D721Med (cell line): Measurements from ENCODE around the gene KIF20A.
"Not testable (repeated sequence)": the region's sequence is repeated elsewhere in the genome, so short reads cannot be mapped to it uniquely, and the experiment has no call there.

Experiments used
- DNase-seq: peaks from one replicate; pipeline ENCODE4 v3.0.0; 2011; ENCODE audit warnings: low spot score; ENCODE audit not compliant: insufficient read length
- FAIRE-seq: peaks from 2 replicates; lab custom pipeline; 2011; peaks lifted over from hg19 to GRCh38; lab: Jason Lieb, UNC
- TF ChIP-seq, protein P1 (sequence below): IDR thresholded peaks from 2 replicates; pipeline ENCODE4 v1.5.1; 2012; ENCODE audit warnings: mild to moderate bottlenecking, control low read depth; ENCODE audit not compliant: insufficient read depth; ENCODE audit errors: missing control alignments

The KIF20A gene

DNA sequence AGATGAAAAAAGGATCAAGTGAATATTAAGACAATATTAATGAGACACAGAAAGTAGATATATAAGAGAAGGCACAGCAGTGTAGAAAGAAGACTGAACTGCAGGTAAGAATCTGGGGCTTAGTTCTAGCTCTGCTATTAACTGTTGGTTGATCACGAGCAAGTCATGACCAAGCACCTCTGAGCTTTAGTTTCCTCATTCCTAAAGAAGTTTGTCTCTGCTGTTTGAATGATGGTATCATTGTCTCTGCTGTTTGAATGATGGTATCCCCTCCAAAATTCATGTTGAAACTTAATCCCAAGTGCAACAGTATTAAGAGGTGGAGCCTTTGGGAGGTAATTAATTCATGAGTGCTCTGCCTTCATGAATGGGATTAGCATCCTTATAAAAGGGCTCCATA lies 37.2 kb upstream of the KIF20A start:
- FAIRE-seq = no peak
- TF ChIP-seq, protein P1, sequence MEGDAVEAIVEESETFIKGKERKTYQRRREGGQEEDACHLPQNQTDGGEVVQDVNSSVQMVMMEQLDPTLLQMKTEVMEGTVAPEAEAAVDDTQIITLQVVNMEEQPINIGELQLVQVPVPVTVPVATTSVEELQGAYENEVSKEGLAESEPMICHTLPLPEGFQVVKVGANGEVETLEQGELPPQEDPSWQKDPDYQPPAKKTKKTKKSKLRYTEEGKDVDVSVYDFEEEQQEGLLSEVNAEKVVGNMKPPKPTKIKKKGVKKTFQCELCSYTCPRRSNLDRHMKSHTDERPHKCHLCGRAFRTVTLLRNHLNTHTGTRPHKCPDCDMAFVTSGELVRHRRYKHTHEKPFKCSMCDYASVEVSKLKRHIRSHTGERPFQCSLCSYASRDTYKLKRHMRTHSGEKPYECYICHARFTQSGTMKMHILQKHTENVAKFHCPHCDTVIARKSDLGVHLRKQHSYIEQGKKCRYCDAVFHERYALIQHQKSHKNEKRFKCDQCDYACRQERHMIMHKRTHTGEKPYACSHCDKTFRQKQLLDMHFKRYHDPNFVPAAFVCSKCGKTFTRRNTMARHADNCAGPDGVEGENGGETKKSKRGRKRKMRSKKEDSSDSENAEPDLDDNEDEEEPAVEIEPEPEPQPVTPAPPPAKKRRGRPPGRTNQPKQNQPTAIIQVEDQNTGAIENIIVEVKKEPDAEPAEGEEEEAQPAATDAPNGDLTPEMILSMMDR = no peak
- no peak for DNase-seq

DNA sequence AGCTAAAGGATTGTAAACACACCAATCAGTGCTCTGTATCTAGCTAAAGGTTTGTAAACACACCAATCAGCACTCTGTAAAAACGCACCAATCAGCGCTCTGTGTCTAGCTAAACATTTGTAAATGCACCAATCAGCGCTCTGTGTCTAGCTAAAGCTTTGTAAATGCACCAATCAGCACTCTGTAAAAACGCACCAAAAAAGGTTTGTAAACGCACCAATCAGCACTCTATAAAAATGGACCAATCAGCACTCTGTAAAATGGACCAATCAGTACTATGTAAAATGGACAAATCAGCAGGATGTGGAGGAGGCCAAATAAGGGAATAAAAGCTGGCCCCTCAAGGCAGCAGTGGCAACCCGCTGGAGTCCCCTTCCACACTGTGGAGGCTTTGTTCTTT lies 35.3 kb upstream of the KIF20A start:
- FAIRE-seq, DNase-seq: not testable (repeated sequence)

DNA sequence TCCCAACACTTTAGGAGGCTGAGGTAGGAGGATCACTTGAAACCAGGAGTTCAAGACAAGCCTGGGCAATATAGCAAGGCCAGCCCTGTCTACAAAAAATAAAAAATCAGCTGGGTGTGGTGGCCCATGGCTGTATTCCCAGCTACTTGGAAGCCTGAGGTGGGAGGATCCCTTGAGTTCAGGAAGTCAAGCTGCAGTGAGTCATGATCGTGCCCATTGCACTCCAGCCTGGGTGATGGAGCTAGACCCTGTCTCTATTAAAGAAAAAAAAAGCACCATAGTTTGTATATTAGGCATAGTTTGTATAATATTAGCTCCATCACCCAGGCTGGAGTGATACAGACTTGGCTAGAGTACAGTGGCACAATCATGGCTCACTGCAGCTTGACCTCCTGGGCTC lies 30.1 kb upstream of the KIF20A start:
- DNase-seq (no peak), FAIRE-seq (no peak)
- TF ChIP-seq, protein P1 = no peak

DNA sequence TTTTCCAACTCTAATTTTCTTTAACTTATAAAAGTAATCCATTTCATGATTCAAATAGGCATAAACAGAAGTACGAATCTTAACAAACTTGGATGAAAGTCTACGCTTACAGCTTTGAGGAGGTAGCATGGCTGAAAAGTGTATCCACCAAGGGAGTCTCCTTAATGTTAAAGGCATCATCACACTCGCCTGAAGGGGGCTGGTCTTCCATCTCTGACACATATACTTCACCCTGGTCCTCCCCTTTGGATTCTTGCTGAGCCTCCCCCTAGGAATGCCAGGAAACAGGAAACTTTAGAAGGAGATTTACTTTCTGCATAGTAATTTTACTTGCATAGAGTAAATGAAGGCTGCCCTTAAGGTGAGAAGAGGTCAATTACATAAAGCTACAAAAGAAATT lies 29.4 kb upstream of the KIF20A start:
- DNase-seq (no peak), FAIRE-seq (no peak)
- TF ChIP-seq, protein P1 = no peak

DNA sequence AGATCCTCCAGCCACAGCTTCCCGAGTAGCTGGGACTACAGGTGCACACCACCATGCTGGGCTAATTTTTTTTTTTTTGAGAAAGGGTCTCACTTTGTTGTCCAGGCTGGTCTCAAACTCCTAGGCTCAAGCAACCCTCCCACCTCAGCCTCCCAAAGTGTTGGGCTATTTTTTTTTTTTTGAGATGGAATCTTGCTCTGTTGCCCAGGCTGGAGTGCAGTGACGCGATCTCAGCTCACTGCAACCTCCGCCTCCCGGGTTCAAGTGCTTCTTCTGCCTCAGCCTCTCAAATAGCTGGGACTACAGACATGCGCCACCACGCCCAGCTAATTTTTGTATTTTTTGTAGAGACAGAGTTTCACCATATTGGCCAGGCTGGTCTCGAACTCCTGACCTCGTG lies 22.9 kb upstream of the KIF20A start:
- DNase-seq, FAIRE-seq: not testable (repeated sequence)

DNA sequence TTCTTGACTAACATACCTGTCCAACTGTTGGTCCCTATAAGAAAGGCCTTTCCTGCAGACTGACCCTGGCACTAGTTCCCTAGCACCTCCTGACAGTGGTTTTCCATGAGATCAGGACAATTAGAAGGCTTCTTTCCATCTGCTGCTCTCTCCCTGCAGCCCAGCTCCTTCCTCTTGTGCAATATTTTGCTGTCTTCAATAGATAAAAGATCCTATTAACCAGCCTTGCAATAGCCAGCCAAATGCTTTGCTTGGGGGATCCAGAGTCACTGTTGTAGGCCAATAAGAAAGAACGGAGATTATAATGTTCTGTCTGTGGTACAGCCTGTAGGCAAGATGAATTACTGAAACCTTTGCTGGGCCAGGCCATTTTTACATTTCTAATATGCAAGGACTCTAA lies 21.3 kb upstream of the KIF20A start:
- FAIRE-seq (no peak), DNase-seq (no peak)
- TF ChIP-seq, protein P1 = no peak

DNA sequence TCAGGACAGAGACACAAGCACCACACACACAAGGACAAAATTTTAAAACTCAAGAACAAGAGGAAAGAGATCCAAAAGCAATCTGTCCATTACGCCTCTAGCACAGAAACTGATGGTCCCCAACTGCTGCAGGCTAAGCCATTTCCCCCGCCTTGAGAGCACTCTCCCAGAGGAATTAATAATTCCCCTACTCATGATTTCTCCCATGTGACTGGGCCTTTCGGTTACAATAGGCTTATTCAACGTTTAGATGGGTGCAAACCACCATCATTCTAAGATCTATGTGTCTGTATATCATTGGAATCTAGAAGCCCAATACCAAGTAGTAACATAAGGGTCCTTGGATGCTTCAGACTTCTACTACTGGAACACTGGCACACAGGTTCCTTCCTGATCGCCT lies 19.2 kb upstream of the KIF20A start:
- no peak for DNase-seq
- FAIRE-seq = no peak
- TF ChIP-seq, protein P1 = no peak

DNA sequence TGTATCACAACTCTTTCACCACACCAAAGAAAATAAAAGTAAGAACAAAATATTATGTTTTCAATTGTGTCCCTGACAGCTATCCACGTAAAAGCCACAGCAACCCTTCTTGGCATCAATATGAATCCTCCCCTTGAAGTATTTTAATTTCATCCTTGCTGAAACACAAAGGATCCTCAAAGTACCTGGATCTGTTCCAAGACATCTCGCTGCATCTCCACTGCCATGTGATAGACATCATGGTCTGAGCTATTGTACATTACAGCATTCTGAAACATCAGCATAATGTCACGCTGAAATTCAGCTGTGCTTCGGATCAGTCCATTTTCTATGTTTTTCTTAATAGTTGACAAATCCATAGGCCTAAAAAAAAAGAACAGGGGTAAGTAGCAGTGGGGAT lies 18.2 kb upstream of the KIF20A start:
- DNase-seq = no peak
- TF ChIP-seq, protein P1 = no peak
- FAIRE-seq = no peak
